Inferior parietal cortex (tissue), 1 donor: ENCODE results near the gene CCNY.
A peak's percentile ranks its signal among the peaks of the same experiment; 100 is the strongest.

Experiments
- DNase-seq: peaks from one replicate; pipeline ENCODE4 v3.0.0-alpha.2; 2016; ENCODE audit errors: extremely low spot score

CCNY gene

GRCh38 chr10:35555962-35556930 is 219.9 kb downstream of the CCNY start:
- DNase-seq: no peak

- no peak for DNase-seq
Measured at GRCh38 chr10:35558276-35558675, 222.0 kb downstream of the CCNY start.

- no peak for DNase-seq
Measured at GRCh38 chr10:35559416-35559815, 223.1 kb downstream of the CCNY start.

GRCh38 chr10:35561715-35562114 is 225.4 kb downstream of the CCNY start:
- no peak for DNase-seq

GRCh38 chr10:35562427-35562826 is 226.1 kb downstream of the CCNY start:
- no peak for DNase-seq

GRCh38 chr10:35563261-35563891 is 227.1 kb downstream of the CCNY start:
- peak; percentile 75 for DNase-seq

- no peak for DNase-seq
Measured at GRCh38 chr10:35564341-35564968, 228.1 kb downstream of the CCNY start.

GRCh38 chr10:35565602-35566081 is 229.3 kb downstream of the CCNY start:
- peak; percentile 64 for DNase-seq

- no peak for DNase-seq
Measured at GRCh38 chr10:35567951-35568350, 231.6 kb downstream of the CCNY start.

GRCh38 chr10:35568483-35569015 is 232.2 kb downstream of the CCNY start:
- no peak for DNase-seq

GRCh38 chr10:35569111-35569707 is 232.9 kb downstream of the CCNY start:
- DNase-seq: no peak

GRCh38 chr10:35569836-35570235 is 233.5 kb downstream of the CCNY start:
- DNase-seq: no peak

- no peak for DNase-seq
Measured at GRCh38 chr10:35570397-35570796, 234.1 kb downstream of the CCNY start.

GRCh38 chr10:35572583-35572982 is 236.3 kb downstream of the CCNY start:
- DNase-seq: no peak

GRCh38 chr10:35573796-35574195 is 237.5 kb downstream of the CCNY start:
- no peak for DNase-seq

- no peak for DNase-seq
Measured at GRCh38 chr10:35574924-35575352, 238.6 kb downstream of the CCNY start.

- DNase-seq: no peak
Measured at GRCh38 chr10:35575640-35576039, 239.3 kb downstream of the CCNY start.

GRCh38 chr10:35576730-35577129 is 240.4 kb downstream of the CCNY start:
- DNase-seq: no peak

- no peak for DNase-seq
Measured at GRCh38 chr10:35577926-35578617, 241.8 kb downstream of the CCNY start.

- DNase-seq: no peak
Measured at GRCh38 chr10:35578618-35578956, 242.3 kb downstream of the CCNY start.

- no peak for DNase-seq
Measured at GRCh38 chr10:35579116-35579515, 242.8 kb downstream of the CCNY start.
